Measurements from ENCODE around the gene CMBL. TPM values are rescaled to one million over a fixed set of nuclear protein-coding genes. Genes with fewer than 3 reads are reported as not detected.
"Not testable (repeated sequence)": the region's sequence is repeated elsewhere in the genome, so short reads cannot be mapped to it uniquely, and the experiment has no call there.

Gene CMBL
- polyA plus RNA-seq, 1 donor from 2014 or later, result not detected

GRCh38 chr5:10250806-10251276 is 56.9 kb downstream of the CMBL start:
- Mint-ChIP-seq H3K4me3 (peak overlapping the region; percentile 96 to 99 (median 98)), H3K4me1 (peaks cover 29 to 42% (median 32%) of the 10 kb centered on the region in 3 donors), H3K27me3 (peaks cover 1% of the 10 kb centered on the region), H3K36me3 (peaks cover 2% of the 10 kb centered on the region), H3K27ac (peak overlapping the region; percentile 87 to 100 (median 100)), H3K9me3 (no peaks in the 10 kb centered on the region)

GRCh38 chr5:10249948-10250805 is 57.5 kb downstream of the CMBL start, which contains the start of gene CCT5:
CCT5 (plus strand) TSS chr5:10250280; CDS start chr5:10250341, 61 bp downstream.
- Mint-ChIP-seq H3K27me3 (peaks cover 1% of the 10 kb centered on the region), H3K4me1 (peaks cover 29 to 42% (median 32%) of the 10 kb centered on the region in 3 donors), H3K36me3 (peaks cover 2% of the 10 kb centered on the region), H3K27ac (peak within 1 kb of the TSS; percentile 100), H3K9me3 (no peaks in the 10 kb centered on the region), H3K4me3 (peak within 1 kb of the TSS; percentile 96 to 99 (median 98))

- no peaks in the 10 kb centered on the region for H3K9me3 Mint-ChIP-seq
- H3K27ac Mint-ChIP-seq, result peak overlapping the region; percentile 100
- H3K36me3 Mint-ChIP-seq, result no peaks in the 10 kb centered on the region
- H3K4me3 Mint-ChIP-seq, result peak overlapping the region; percentile 96 to 99 (median 98)
- peaks cover 1% of the 10 kb centered on the region for H3K27me3 Mint-ChIP-seq
- peaks cover 27 to 35% (median 31%) of the 10 kb centered on the region in 3 donors for H3K4me1 Mint-ChIP-seq
Measured at GRCh38 chr5:10248378-10249260, 59.1 kb downstream of the CMBL start.

DNA sequence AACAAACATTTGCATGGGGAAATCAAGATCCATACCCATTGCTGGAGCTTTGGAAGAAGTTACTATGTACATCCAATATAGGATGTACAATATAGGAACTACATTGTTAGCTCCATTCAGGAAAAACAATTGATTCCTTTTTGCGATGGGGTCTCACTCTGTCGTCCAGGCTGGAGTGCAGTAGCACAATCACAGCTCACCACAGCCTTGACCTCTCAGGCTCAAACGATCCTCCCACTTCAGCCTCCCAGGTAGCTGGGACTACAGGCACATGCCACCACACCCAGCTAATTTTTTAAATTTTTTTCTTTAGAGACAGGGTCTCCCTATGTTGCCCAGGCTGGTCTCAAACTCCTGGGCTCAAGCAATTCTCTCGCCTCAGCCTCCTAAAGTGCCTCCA is 60.5 kb downstream of the CMBL start:
- H3K9me3 Mint-ChIP-seq, H3K27me3 Mint-ChIP-seq, H3K36me3 Mint-ChIP-seq: not testable (repeated sequence)
- Mint-ChIP-seq H3K27ac (peak overlapping the region in 2 of 3 donors; percentile 6 to 100), H3K4me1 (peaks cover 22 to 40% (median 30%) of the 10 kb centered on the region in 3 donors), H3K4me3 (peak overlapping the region in 2 of 4 donors; percentile 29 to 99)

GRCh38 chr5:10246761-10247160 is 60.9 kb downstream of the CMBL start:
- Mint-ChIP-seq H3K9me3 (no peaks in the 10 kb centered on the region), H3K27me3 (peaks cover 1% of the 10 kb centered on the region), H3K36me3 (no peaks in the 10 kb centered on the region), H3K4me3 (peak overlapping the region in 1 of 4 donors; percentile 99), H3K4me1 (peaks cover 18 to 36% (median 25%) of the 10 kb centered on the region in 3 donors), H3K27ac (peak overlapping the region in 2 of 3 donors; percentile 6 to 60)

- peak overlapping the region in 1 of 4 donors; percentile 70 for H3K4me3 Mint-ChIP-seq
- peak overlapping the region in 2 of 3 donors; percentile 27 to 45 for H3K27ac Mint-ChIP-seq
- no peaks in the 10 kb centered on the region for H3K36me3 Mint-ChIP-seq
- H3K4me1 Mint-ChIP-seq, result peaks cover 5 to 20% (median 15%) of the 10 kb centered on the region in 3 donors
- H3K27me3 Mint-ChIP-seq, result no peaks in the 10 kb centered on the region
- H3K9me3 Mint-ChIP-seq, result no peaks in the 10 kb centered on the region
Measured at GRCh38 chr5:10244342-10244944, 63.3 kb downstream of the CMBL start.

DNA sequence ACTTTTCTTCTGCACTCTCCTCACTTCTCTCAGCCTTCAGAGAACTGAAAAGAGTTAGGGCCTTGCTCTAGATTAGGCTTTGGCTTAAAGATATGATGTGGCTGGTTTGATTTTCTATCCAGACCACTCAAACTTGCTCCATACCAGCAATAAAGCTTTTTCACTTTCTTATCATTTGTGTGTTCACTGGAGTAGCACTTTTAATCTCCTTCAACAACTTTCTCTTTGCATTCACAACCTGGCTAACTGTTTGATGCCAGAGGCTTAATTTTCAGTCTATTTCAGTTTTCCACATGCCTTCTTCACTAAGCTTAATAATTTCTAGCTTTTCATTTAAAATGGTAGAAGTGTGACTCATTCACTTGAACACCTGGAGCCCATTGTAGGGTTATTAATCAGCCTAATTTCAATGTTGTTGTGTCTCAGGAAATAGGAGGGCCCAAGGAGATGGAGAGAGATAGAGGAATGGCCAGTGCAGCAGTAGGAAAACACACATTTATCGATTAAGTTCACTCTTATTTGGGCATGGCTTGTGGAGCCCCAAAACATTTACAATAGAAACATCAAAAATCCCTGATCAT is 64.0 kb downstream of the CMBL start:
- H3K4me3 Mint-ChIP-seq, result peak overlapping the region in 1 of 4 donors; percentile 70
- H3K36me3 Mint-ChIP-seq, result no peaks in the 10 kb centered on the region
- H3K4me1 Mint-ChIP-seq, result peaks cover 3 to 19% (median 12%) of the 10 kb centered on the region in 3 donors
- H3K9me3 Mint-ChIP-seq, result no peaks in the 10 kb centered on the region
- H3K27ac Mint-ChIP-seq, result peak overlapping the region in 2 of 3 donors; percentile 27 to 45
- H3K27me3 Mint-ChIP-seq, result no peaks in the 10 kb centered on the region

GRCh38 chr5:10235350-10235749 is 72.4 kb downstream of the CMBL start:
- H3K27ac Mint-ChIP-seq, result no peak overlapping the region
- no peaks in the 10 kb centered on the region for H3K27me3 Mint-ChIP-seq
- no peaks in the 10 kb centered on the region for H3K9me3 Mint-ChIP-seq
- peaks cover 9% of the 10 kb centered on the region for H3K36me3 Mint-ChIP-seq
- no peaks in the 10 kb centered on the region for H3K4me1 Mint-ChIP-seq
- H3K4me3 Mint-ChIP-seq, result no peak overlapping the region

DNA sequence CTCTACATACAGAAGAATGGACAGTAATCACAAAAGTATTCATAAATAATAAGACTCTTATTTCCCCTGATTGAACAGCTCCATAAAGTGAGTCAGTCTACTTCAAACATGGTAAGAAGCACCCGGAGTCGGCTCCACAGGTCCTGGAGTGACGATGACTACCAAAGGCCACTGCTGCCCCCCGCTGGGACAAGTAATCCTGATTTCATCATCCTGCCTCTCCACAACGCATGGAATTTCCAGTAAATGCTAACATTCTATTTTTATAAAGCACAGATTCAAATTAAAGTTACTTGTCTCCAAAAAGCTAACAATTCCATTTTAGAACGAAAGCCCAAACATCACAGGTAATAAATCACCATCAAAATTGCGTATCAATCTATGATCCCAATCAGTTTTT is 74.2 kb downstream of the CMBL start:
- H3K27ac Mint-ChIP-seq, result no peak overlapping the region
- no peaks in the 10 kb centered on the region for H3K4me1 Mint-ChIP-seq
- H3K36me3 Mint-ChIP-seq, result peaks cover 13% of the 10 kb centered on the region
- no peaks in the 10 kb centered on the region for H3K9me3 Mint-ChIP-seq
- H3K4me3 Mint-ChIP-seq, result no peak overlapping the region
- H3K27me3 Mint-ChIP-seq, result no peaks in the 10 kb centered on the region

GRCh38 chr5:10233011-10233410 is 74.7 kb downstream of the CMBL start:
- Mint-ChIP-seq H3K4me3 (no peak overlapping the region), H3K27me3 (no peaks in the 10 kb centered on the region), H3K4me1 (no peaks in the 10 kb centered on the region), H3K9me3 (no peaks in the 10 kb centered on the region), H3K36me3 (peaks cover 13% of the 10 kb centered on the region), H3K27ac (no peak overlapping the region)

- Mint-ChIP-seq H3K4me3 (no peak overlapping the region), H3K9me3 (no peaks in the 10 kb centered on the region), H3K4me1 (no peaks in the 10 kb centered on the region), H3K27ac (peak overlapping the region in 1 of 3 donors; percentile 37), H3K27me3 (no peaks in the 10 kb centered on the region), H3K36me3 (peaks cover 10% of the 10 kb centered on the region)
Measured at GRCh38 chr5:10232386-10232785, 75.3 kb downstream of the CMBL start.

GRCh38 chr5:10229306-10230048 is 78.2 kb downstream of the CMBL start:
- Mint-ChIP-seq H3K4me3 (no peak overlapping the region), H3K9me3 (peaks cover 4 to 16% (median 5%) of the 10 kb centered on the region in 3 donors), H3K27me3 (no peaks in the 10 kb centered on the region), H3K4me1 (no peaks in the 10 kb centered on the region), H3K27ac (no peak overlapping the region), H3K36me3 (peaks cover 20% of the 10 kb centered on the region)

GRCh38 chr5:10228288-10228687 is 79.4 kb downstream of the CMBL start:
- no peak overlapping the region for H3K4me3 Mint-ChIP-seq

More at GRCh38 chr5:10228288-10228687, 79.4 kb downstream of the CMBL start:
- no peak overlapping the region for H3K27ac Mint-ChIP-seq
- no peaks in the 10 kb centered on the region for H3K27me3 Mint-ChIP-seq
- H3K9me3 Mint-ChIP-seq, result peaks cover 4 to 23% (median 5%) of the 10 kb centered on the region in 3 donors
- H3K36me3 Mint-ChIP-seq, result peaks cover 26% of the 10 kb centered on the region
- H3K4me1 Mint-ChIP-seq, result no peaks in the 10 kb centered on the region

Measured in IgD-negative memory B cell (primary cell).